Hepatocyte (in vitro differentiated cells): ENCODE measurements around the gene RAET1G.

Experiments used
- EZH2 ChIP-seq: fragments of 200-600 bp; sonication (generic); IDR thresholded peaks from 2 replicates; pipeline ENCODE4 v1.6.1; 2016; ENCODE audit warnings: antibody characterized with exemption, mild to moderate bottlenecking, borderline replicate concordance
- EZH2phosphoT487 ChIP-seq: fragments of 200-600 bp; sonication (generic); IDR thresholded peaks from one replicate; pipeline ENCODE4 v1.6.1; 2018; ENCODE audit warnings: antibody characterized with exemption, mild to moderate bottlenecking, low read depth, moderate library complexity; ENCODE audit not compliant: unreplicated experiment, severe bottlenecking
- TF ChIP-seq, protein P1 (sequence below): fragments of 200-600 bp; sonication (generic); IDR thresholded peaks from 2 replicates; pipeline ENCODE4 v1.5.1; 2016; ENCODE audit warnings: antibody characterized with exemption, mild to moderate bottlenecking; ENCODE audit not compliant: poor library complexity

DNA sequence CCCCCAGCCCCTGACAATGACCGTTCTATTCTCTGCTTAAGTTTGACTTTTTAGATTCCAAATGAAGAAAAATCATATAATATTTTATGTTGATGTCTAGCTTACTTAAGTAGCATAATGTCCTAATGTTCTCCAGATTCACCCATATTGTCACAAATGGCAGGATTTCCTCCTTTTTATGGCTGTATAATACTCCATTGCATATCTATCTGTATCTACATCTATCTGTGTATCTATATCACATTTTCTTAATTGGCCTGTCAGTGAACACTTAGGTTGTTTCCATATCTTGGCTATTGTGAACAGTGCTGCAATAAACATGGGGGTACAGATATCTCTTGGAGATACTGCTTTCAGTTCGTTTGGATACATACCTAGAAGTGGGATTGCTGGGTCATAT lies 51.7 kb downstream of the RAET1G start:
- TF ChIP-seq, protein P1, sequence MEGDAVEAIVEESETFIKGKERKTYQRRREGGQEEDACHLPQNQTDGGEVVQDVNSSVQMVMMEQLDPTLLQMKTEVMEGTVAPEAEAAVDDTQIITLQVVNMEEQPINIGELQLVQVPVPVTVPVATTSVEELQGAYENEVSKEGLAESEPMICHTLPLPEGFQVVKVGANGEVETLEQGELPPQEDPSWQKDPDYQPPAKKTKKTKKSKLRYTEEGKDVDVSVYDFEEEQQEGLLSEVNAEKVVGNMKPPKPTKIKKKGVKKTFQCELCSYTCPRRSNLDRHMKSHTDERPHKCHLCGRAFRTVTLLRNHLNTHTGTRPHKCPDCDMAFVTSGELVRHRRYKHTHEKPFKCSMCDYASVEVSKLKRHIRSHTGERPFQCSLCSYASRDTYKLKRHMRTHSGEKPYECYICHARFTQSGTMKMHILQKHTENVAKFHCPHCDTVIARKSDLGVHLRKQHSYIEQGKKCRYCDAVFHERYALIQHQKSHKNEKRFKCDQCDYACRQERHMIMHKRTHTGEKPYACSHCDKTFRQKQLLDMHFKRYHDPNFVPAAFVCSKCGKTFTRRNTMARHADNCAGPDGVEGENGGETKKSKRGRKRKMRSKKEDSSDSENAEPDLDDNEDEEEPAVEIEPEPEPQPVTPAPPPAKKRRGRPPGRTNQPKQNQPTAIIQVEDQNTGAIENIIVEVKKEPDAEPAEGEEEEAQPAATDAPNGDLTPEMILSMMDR = no peak
- TF ChIP-seq EZH2 (no peak), EZH2phosphoT487 (no peak)
